Left ventricle myocardium inferior (tissue), 1 donor: ENCODE results near the gene TYW1B. TPM values are rescaled to one million over a fixed set of nuclear protein-coding genes. Genes with fewer than 3 reads are reported as not detected.
"Not testable (repeated sequence)": the region's sequence is repeated elsewhere in the genome, so short reads cannot be mapped to it uniquely, and the experiment has no call there.

Experiments
- DNase-seq: peaks from one replicate; pipeline ENCODE4 v3.0.0-alpha.2; 2020
- H3K27ac ChIP-seq: fragments of 200-600 bp; replicated peaks from 2 replicates; pipeline ENCODE4 v1.8.0; 2021
- H3K27me3 ChIP-seq: fragments of 200-600 bp; 2 replicates; pipeline ENCODE4 v1.8.0; 2021; ENCODE audit warnings: low read depth
- H3K36me3 ChIP-seq: fragments of 200-600 bp; 2 replicates; pipeline ENCODE4 v1.8.0; 2021
- H3K4me1 ChIP-seq: fragments of 200-600 bp; 2 replicates; pipeline ENCODE4 v1.8.0; 2021
- H3K4me3 ChIP-seq: fragments of 200-600 bp; 2 replicates; pipeline ENCODE4 v1.8.0; 2021; ENCODE audit warnings: mild to moderate bottlenecking, moderate library complexity
- H3K9me3 ChIP-seq: fragments of 200-600 bp; replicated peaks from 2 replicates; pipeline ENCODE4 v1.8.0; 2021
- CTCF ChIP-seq: fragments of 200-600 bp; IDR thresholded peaks from 2 replicates; pipeline ENCODE4 v1.8.0; 2021; ENCODE audit warnings: antibody characterized with exemption, mild to moderate bottlenecking, borderline replicate concordance
- intact Hi-C: fragments of 100-400 bp; cut with micrococcal nuclease; formaldehyde crosslinking; loops from one replicate; pipeline ENCODE4 v1.11.0; 2022
- total RNA-seq: library from RNA; stranded (reverse); fragmentation: NEBNext Ultra II Directional; extraction: Animal tissue kit (Norgen Biotek cat#: 25700); gene quantifications from one replicate; pipeline ENCODE4 v1.2.1, GENCODE V29; 2021
- donor health status: DM: no; HTN: yes; CAD: no; lungs with severe emphysema.

The TYW1B gene
- total RNA-seq, 1 donor from 2014 or later, result 2.5 TPM

GRCh38 chr7:72605863-72606431 is 222.1 kb downstream of the TYW1B start:
- intact Hi-C loops, H3K27me3 ChIP-seq, H3K27ac ChIP-seq, H3K4me3 ChIP-seq, H3K4me1 ChIP-seq, H3K9me3 ChIP-seq, DNase-seq, H3K36me3 ChIP-seq: not testable (repeated sequence)

GRCh38 chr7:72604771-72605611 is 223.0 kb downstream of the TYW1B start:
- DNase-seq, H3K27ac ChIP-seq, H3K36me3 ChIP-seq, H3K4me3 ChIP-seq, intact Hi-C loops, H3K9me3 ChIP-seq, H3K4me1 ChIP-seq, H3K27me3 ChIP-seq: not testable (repeated sequence)

DNA sequence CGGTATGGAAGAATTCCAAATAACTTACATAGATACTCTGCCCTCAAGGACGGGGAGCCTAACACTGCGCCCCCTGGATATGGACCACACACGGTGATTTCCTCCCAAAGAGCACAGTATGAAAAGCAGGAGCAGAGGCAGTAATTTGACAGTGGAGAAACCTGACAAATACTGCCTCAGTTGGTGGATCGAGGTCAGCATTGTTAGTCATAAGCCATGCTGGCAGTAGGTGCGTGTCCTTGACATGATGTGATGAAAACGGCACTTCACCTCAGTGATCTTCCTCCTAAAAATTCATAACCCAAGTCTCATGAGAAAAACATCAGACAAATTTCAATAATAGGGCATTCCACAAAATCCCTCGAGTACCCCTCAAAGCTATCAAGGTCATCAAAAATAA is 224.5 kb downstream of the TYW1B start:
- H3K9me3 ChIP-seq, H3K4me3 ChIP-seq, H3K27me3 ChIP-seq, intact Hi-C loops, H3K27ac ChIP-seq, H3K36me3 ChIP-seq, H3K4me1 ChIP-seq, DNase-seq: not testable (repeated sequence)

DNA sequence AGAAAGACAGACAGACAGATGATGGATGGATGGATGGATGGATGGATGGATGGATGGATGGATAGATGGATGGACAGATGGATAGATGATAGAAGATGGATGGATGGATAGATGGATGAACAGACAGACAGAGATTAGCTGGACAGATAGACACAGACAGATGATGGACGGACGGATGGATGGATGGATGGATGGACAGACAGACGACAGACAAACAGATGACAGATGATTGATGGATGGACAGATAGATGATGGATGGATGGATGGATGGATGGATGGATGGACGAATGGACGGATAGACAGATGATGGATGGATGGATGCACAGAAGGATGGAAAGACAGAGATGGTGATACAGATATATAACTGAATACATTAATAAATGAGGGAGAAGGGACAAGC is 224.9 kb downstream of the TYW1B start:
- no peaks in the 10 kb centered on the region for H3K9me3 ChIP-seq
- no peak overlapping the region for H3K4me3 ChIP-seq
- intact Hi-C loops, result no loop called here
- no peaks in the 10 kb centered on the region for H3K27me3 ChIP-seq
- no peak overlapping the region for H3K27ac ChIP-seq
- TF ChIP-seq CTCF, result no peak
- H3K36me3 ChIP-seq, result no peaks in the 10 kb centered on the region
- H3K4me1 ChIP-seq, result no peaks in the 10 kb centered on the region
- no peak for DNase-seq

DNA sequence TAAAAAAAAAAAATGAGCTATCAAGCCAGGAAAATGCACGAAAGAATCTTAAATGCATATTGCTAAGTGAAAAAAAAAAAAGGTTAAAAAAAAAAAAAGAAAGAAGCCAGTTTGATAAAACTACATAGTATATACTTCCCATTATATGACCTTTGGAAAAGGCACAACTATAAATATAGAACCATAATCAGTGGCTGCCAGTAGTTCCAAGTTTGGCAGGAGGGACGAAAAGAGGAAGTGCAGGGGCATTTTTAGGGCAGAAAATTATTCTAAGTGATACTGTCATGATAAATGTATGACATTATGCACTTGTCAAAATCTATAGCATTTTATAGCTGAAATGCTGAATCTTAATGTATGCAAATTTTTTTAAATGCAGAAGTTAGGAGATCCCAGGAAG is 226.3 kb downstream of the TYW1B start:
- H3K27ac ChIP-seq, H3K4me1 ChIP-seq, H3K4me3 ChIP-seq, H3K36me3 ChIP-seq, DNase-seq, H3K27me3 ChIP-seq, H3K9me3 ChIP-seq, intact Hi-C loops: not testable (repeated sequence)

DNA sequence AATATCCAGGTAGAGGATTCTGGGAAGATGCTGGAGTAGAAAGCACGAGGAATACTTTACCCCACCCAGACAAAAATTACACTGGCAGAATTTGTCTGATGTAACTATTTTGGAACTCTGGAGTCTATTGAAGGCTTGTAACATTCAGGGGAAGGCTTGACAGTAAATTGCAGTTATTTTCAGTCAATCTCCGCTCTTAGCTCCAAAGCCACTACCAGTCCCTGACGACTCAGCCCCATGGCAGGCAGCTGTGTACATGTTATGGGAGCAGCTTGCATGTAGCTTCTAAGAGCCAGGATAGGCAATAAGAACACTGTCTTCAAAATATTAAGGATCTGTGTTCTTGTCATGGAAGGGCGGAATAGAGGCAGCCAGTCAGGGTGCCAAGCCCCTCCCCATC is 238.0 kb downstream of the TYW1B start:
- H3K4me3 ChIP-seq, H3K27me3 ChIP-seq, H3K36me3 ChIP-seq, intact Hi-C loops, DNase-seq, H3K4me1 ChIP-seq, H3K27ac ChIP-seq: not testable (repeated sequence)
- H3K9me3 ChIP-seq, result peaks cover 27% of the 10 kb centered on the region

DNA sequence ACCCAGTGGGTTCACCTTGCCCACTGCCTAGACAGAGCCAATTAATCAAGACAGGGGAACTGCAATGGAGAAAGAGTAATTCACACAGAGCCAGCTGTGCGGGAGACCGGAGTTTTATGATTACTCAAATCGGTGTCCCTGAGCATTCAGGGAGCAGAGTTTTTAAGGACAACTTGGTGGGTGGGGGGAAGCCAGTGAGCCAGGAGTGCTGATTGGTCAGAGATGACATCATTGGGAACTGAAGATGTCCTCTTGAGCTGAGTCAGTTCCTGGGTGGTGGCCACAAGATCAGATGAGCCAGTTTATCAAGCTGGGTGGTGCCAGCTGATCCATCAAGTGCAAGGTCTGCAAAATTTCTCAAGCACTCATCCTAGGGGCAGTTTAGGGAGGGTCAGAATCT is 240.7 kb downstream of the TYW1B start:
- H3K4me3 ChIP-seq, H3K36me3 ChIP-seq, H3K27ac ChIP-seq, DNase-seq, intact Hi-C loops, H3K27me3 ChIP-seq: not testable (repeated sequence)
- Histone ChIP-seq H3K9me3 (peaks cover 25% of the 10 kb centered on the region), H3K4me1 (peaks cover 12% of the 10 kb centered on the region)

GRCh38 chr7:72584576-72584975 is 243.4 kb downstream of the TYW1B start:
- H3K27me3 ChIP-seq, H3K27ac ChIP-seq, H3K9me3 ChIP-seq, H3K36me3 ChIP-seq, DNase-seq, intact Hi-C loops, H3K4me3 ChIP-seq: not testable (repeated sequence)
- peaks cover 12% of the 10 kb centered on the region for H3K4me1 ChIP-seq

- H3K9me3 ChIP-seq, DNase-seq, H3K4me3 ChIP-seq, intact Hi-C loops, H3K27me3 ChIP-seq, H3K36me3 ChIP-seq: not testable (repeated sequence)
- peaks cover 12% of the 10 kb centered on the region for H3K4me1 ChIP-seq
- peak overlapping the region; percentile 1 for H3K27ac ChIP-seq
Observed at GRCh38 chr7:72583620-72584361, 244.2 kb downstream of the TYW1B start.

DNA sequence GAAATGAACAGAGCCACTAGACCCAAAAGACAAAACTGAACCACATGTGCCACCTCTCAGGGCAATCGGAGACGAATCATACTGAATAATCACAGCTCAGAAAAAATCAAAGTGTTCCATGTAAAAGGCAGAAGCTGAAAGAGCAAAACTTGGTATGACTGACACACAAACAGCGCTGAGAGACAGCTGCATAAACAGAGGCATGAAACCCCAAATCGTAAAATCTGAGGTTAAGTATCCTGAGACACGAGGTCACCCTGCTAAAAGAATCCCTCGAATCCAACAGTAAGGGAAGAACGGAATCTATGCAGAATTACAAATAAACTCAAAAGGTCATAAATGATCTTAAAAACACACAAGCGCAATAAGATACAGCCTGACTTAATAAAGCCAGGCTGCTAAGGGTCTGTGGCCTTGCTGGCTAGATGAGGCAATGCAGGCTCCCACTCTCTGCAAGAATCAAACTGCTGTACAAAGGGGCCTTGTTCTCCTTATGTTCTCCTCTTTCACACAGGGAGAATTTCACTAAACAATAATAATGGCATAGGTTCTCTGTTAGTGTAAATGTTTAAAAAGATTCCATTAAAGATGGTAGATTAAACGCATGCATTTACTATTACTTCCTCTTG is 247.7 kb downstream of the TYW1B start:
- intact Hi-C loops, H3K4me3 ChIP-seq, H3K36me3 ChIP-seq, H3K9me3 ChIP-seq, H3K27me3 ChIP-seq, H3K27ac ChIP-seq, DNase-seq: not testable (repeated sequence)
- H3K4me1 ChIP-seq, result peaks cover 12% of the 10 kb centered on the region
